Activated CD4-positive, alpha-beta T cell treated with anti-CD3 and anti-CD28 coated beads, Interleukin-2, amount 50 U/mL, for 24 hours (primary cell): ENCODE results near the gene MXRA7.
"Not testable (repeated sequence)": the region's sequence is repeated elsewhere in the genome, so short reads cannot be mapped to it uniquely, and the experiment has no call there.

ENCODE experiments used
- DNase-seq, 2 donors: peaks; one replicate each; pipeline ENCODE4 v3.0.0-alpha.2; 2020; ENCODE audit warnings: low read depth in 1 of 2, low spot score in 1 of 2

The MXRA7 gene, protein sequence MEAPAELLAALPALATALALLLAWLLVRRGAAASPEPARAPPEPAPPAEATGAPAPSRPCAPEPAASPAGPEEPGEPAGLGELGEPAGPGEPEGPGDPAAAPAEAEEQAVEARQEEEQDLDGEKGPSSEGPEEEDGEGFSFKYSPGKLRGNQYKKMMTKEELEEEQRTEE

GRCh38 chr17:76710863-76711611 is at the start of gene MXRA7:
Gene MXRA7 (minus strand): TSS chr17:76710965. CDS start chr17:76710946, 19 bp downstream.
- DNase-seq = peak in 1 of 2 donors; percentile 26

- DNase-seq = no peak
Measured at GRCh38 chr17:76758570-76758969, 47.8 kb upstream of the MXRA7 start.

- DNase-seq = no peak
Measured at GRCh38 chr17:76757256-76757655, 46.5 kb upstream of the MXRA7 start.

GRCh38 chr17:76755285-76755684 is 44.5 kb upstream of the MXRA7 start:
- DNase-seq = no peak

DNA sequence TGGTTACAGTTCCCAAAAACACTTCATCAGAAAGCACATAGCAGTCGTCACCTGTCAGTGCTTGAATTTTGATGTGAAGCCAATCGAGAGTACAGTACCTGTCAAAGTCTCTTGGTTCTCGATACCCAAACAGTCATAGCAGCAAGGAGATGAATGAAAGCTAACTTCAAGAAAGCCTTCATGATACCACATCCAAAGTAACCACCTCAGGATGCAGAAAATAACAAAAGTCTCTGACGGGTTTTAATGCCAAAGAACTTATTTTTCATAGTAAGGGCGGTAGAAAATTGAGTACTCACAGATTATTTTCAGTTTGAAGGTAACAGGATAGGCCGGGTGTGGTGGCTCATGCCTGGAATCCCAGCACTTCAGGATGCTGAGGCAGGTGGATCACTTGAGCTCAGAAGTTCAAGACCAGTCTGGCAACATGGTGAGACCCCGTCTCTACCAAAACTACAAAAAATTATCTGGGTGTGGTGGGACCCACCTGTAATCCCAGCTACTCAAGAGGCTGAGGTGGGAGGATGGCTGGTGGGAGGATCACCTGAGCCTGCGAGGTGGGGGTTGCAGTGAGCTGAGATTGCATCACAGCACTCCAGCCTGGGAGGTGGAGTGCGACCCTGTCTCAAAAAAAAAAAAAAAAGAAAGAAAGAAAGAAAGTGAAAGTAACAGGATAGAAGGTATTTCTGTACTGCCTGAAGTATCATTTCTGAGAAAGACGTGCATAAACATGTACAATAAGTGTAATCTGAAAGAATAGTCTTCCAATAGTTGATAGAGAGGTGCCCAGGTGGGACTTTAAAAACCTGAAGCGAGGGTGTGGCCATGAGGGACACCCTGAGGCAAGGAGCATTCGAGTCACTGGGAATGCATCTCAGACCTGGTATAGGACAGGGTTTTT is 42.5 kb upstream of the MXRA7 start:
- DNase-seq = no peak

GRCh38 chr17:76752006-76752405 is 41.2 kb upstream of the MXRA7 start:
- no peak for DNase-seq

DNA sequence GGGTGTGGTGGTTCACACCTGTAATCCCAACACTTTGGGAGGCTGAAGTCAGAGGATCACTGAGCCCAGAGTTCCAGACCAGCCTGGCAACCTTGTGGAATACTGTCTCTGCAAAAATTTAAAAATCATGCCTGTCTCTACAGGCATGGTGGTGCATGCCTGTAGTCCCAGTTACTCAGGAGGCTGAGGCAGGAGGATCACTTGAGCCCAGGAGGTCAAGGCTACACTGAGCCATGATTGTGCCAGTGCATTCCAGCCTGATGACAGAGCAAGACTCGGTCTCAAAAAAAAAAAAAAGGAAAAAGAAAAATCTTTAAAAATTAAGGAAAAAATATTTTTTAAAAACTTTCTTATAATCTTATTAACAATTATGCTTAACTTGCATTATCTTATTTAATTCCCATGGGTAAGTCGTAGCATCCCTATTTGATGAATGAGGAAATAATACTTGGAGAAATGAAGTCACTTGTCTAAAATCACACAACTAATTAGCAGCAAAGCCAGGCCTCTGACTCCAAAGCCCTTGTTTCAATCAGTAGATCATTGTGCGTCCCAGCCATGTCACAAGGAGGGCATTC is 40.7 kb upstream of the MXRA7 start:
- no peak for DNase-seq

GRCh38 chr17:76748657-76749056 is 37.9 kb upstream of the MXRA7 start:
- DNase-seq = no peak

DNA sequence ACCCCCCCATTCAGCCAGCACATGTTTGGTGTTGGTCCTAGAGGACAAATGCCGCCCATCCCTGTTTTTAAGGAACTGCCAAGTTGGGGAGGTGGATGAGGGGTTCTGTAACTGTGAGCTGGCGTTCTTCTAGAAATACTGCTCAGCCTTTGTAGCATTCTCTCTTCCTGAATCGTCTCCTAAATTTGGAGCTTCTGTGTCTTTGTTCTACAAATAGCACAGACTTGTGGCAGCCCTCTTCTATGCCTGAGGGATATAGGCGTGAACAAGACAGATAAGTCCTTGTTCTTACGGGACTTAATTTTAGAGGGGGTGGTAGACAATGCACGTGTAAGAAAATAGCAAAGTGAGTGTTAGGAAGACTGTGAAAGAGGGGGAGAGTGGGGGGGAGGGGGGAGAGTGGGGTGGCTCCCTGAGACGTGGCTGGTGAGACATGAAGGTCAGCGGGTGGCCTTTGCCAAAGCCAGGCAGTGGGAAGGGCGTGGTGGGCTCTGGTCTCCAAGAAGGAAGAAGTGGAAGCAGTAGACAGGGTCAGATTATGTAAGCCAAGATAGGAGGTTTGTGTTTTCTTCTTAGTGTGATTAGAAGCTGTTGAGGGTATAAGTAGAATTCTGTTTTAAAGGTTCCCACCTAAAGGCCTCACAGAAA is 37.1 kb upstream of the MXRA7 start:
- DNase-seq = no peak

DNA sequence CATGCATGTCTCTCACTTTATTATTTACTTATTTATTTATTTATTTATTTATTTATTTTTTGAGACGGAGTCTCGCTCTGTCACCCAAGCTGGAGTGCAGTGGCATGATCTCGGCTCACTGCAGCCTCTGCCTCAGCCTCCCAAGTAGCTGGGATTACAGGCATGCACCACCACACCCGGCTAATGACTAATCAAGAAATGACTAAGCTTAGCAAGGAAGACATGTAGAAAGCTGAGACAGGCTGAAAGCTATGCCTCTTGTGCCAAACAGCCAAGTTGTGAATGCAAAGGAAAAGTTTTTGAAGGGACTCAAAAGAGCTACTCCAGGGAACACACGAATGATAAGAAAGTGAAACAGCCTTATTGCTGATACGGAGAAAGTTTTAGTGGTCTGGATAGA is 35.0 kb upstream of the MXRA7 start:
- not testable (repeated sequence) for DNase-seq

DNA sequence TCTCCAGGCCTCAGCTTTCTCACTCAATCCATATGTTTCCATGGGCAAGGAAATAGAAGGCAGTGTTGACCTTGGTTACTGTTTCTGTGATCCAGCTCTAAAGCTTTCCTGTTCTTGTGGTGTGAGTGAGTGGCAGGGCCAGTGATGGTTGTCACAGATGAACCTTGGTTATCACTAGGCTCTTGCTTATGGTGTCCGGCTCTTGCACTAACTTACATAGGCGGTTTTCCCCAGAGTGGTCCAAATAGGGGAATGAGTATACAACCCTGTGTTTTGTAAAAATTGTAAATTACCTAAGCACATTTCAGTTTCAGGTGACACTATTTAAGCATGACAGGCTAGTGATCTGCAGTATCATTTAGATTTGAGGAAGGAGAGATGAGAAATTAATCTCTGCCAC is 34.0 kb upstream of the MXRA7 start:
- DNase-seq = no peak

DNA sequence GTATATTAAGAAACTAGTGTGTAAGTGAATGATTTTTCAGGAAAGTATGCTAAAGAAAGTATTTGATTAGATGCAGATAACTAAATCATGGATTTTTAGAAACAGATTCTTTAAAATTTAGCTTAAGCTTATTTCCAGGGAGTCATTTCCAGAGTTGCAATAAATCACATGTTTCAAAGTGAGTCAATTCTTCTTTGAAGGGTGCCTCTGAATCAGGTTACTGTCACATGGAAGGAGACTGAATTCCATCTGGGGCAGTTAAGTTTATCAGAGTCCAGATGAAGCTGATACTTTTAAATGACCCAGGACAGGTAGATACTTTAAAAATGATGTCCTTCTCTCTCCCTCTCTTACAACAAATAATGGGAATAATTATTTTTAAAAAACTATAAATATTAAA is 32.2 kb upstream of the MXRA7 start:
- no peak for DNase-seq

GRCh38 chr17:76740329-76741118 is 29.8 kb upstream of the MXRA7 start:
- DNase-seq = no peak

DNA sequence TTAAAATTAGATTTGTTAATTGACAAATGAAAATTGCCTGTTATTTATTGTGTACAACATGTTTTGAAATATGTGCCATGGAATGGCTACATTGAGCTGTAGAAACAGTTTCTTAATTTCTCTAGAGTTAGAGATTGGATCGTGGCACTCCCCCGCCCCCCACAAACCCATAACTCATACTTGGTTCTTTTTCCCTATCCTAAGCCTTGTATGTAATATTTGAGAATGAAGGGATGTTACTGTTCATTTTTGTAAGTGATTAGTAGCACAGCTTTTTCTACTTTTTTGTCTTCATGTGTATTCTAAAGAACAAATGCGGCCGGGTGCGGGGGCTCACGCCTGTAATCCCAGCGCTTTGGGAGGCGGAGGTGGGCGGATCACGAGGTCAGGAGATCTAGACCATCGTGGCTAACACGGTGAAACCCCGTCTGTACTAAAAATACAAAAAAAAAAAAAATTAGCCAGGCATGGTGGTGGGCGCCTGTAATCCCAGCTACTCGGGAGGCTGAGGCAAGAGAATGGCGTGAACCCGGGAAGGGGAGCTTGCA is 28.9 kb upstream of the MXRA7 start:
- not testable (repeated sequence) for DNase-seq

GRCh38 chr17:76738468-76738850 is 27.7 kb upstream of the MXRA7 start:
- DNase-seq = no peak

DNA sequence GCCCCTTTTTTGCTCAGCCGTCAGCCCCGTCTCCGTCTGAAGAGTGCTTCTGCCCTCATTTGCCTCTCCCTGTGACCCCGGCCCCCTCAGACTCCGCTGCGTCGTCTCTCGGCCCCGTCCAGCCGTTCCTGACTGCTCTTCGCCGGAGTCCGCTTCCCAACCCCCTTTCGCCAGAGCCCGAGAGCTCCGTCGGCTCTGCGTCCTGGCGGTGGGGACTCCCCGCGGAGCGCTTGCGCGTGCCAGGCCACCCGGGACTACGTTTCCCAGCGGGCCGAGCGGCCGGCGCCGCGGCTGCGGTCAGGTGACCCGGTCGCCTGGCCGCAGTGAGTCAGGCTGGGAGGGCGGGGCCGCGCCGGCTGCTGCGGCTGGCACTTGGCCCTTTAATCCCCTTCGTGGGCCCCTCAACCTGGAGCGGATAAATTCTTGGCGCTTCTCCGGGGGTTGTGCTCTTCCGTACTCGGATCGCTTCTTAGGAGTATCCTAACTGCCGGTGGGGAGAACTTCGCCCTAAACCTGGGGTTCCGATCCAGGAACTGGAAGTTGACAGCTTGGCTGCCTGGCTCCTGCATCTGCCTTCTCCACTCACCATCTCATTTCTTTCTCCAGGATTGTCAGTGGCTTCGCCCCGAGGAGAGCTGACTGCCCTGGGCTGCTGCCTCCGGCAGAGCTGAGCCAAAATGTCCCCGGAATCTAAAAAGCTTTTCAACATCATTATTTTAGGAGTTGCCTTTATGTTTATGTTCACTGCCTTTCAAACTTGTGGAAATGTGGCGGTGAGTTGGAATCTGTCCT is 27.1 kb upstream of the MXRA7 start, which contains the start of gene MFSD11:
TSS of gene MFSD11 (plus strand) at position 444 of the 792 bp plus-strand sequence. CDS start at position 678, 234 bp downstream.
- DNase-seq = peak; percentile 87 to 89

- DNase-seq = peak; percentile 97
Measured at GRCh38 chr17:76737082-76737675, 26.4 kb upstream of the MXRA7 start, which contains the start of gene SRSF2. Gene SRSF2 (minus strand): TSS chr17:76737331. CDS start chr17:76737160, 171 bp downstream.

DNA sequence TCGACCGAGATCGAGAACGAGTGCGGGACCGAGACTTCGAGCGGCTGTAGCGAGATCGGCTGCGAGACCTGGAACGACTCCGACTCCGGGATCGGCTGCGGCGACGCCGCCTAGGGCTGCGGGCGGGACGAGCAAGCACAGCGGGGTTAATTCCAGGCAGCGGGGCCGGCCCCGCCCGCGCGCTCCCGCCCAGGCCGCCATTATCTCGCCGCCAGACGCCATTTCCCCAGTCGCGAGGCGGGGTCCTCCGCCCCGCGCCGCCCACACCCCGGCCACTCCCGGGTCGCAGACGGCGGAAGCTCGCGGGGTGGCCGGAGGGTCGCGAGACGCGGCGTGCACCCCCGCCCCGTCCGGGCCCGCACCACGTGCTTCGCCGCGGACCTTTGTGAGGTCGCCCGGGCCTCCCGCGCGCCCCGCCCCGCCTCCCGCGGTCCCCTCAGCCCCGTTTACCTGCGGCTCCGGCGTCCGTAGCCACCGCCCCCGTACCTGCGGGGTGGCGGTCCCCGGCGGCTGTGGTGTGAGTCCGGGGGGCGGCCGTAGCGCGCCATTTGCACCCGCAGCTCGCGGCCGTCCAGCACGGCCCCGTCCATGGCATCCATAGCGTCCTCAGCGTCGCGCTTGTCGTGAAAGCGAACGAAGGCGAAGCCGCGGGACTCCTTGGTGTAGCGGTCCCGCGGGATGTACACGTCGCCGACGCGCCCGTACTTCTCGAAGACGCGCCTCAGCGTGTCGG is 25.8 kb upstream of the MXRA7 start:
- DNase-seq = peak; percentile 37 to 46
